Measurements from ENCODE around the gene HIP1.

- TF ChIP-seq GATA2 (IDR thresholded peaks at IDR 0.05; ENCODE audit: low read depth, low read length): no peak
- TF ChIP-seq GATA3 (IDR thresholded peaks at IDR 0.05; ENCODE audit: low read depth, low read length): no peak
Observed at GRCh38 chr7:75650681-75651080, 88.1 kb downstream of the HIP1 start.

Measured in SH-SY5Y (cell line).